ENCODE results near the gene UNC5C. TPM values are rescaled to one million over a fixed set of nuclear protein-coding genes. Genes with fewer than 3 reads are reported as not detected.

UNC5C gene
- polyA plus RNA-seq, 1 of the 3 experiments (the other 2 are of a cell fraction), result 3.3 TPM

DNA sequence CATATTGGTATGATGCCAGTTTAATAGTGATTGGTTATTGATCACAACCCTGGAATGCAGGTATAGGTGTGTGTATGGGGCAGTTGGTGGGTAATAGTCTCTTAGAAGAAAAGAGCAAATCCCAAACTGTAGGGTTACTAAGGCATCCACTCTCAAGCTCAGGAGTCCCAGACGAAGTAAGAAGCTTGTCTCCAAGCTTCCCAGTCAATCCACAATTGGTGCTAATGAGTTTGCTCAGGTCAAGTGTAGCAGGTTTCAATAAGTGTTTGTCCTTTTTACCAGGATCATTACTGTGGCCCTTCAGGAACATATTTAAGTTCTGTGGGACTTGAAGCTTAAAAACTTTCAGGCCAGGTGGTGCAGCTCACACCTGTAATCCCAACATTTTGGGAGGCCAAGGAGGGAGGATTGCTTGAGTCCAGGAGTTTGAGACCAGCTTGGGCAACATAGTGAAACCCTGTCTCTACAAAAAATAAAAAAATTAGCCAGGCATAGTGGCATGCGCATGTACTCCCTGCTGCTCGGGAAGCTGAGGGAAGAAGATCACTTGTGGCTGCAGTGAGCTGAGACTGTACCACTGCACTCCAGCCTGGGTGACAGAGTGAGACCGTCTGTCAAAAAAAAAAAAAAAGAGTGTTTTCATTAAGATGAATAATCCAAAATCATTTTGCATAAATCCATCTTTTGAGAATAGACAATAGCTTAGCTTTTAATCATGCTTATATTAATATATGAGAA lies 166.8 kb downstream of the UNC5C start:
- no peak overlapping the region for H3K4me3 ChIP-seq (ENCODE audit: low read depth in 2 of 2, low read length in 1 of 2)
- TF ChIP-seq NFIC (IDR thresholded peaks at IDR 0.05; ENCODE audit: borderline replicate concordance) (no peak), SMC3 (IDR thresholded peaks at IDR 0.05; ENCODE audit: low read depth, low read length) (no peak), RFX5 (IDR thresholded peaks at IDR 0.05; ENCODE audit: low read length) (no peak), GATA2 (CRISPR knock-in tag; IDR thresholded peaks at IDR 0.05) (no peak), EP300 (IDR thresholded peaks at IDR 0.05; ENCODE audit: borderline replicate concordance in 1 of 2, low read depth in 1 of 2, low read length in 1 of 2) (no peak), ELF1 (IDR thresholded peaks at IDR 0.05) (no peak), RAD21 (IDR thresholded peaks at IDR 0.05; ENCODE audit: low read length) (no peak), TAF1 (IDR thresholded peaks at IDR 0.05; ENCODE audit: borderline replicate concordance, low read depth, low read length) (no peak), FOXJ3 (CRISPR knock-in tag; IDR thresholded peaks at IDR 0.05) (no peak), TEAD4 (IDR thresholded peaks at IDR 0.05; ENCODE audit: borderline replicate concordance, insufficient read depth) (no peak), NRF1 (IDR thresholded peaks at IDR 0.05; ENCODE audit: low read depth, low read length) (no peak), RCOR1 (IDR thresholded peaks at IDR 0.05; ENCODE audit: low read length) (no peak), CHD2 (IDR thresholded peaks at IDR 0.05; ENCODE audit: low read length, partially characterized antibody) (no peak), JUND (IDR thresholded peaks at IDR 0.05) (no peak), USF1 (IDR thresholded peaks at IDR 0.05; ENCODE audit: borderline replicate concordance, low read depth) (no peak), RXRA (IDR thresholded peaks at IDR 0.05; ENCODE audit: borderline replicate concordance, low read depth) (no peak), POLR2AphosphoS5 (IDR thresholded peaks at IDR 0.05; ENCODE audit: low read depth, low read length) (no peak), MAX (IDR thresholded peaks at IDR 0.05; ENCODE audit: low read depth) (no peak), YY1 (IDR thresholded peaks at IDR 0.05; ENCODE audit: low read depth) (no peak)
- TF ChIP-seq, protein P1, sequence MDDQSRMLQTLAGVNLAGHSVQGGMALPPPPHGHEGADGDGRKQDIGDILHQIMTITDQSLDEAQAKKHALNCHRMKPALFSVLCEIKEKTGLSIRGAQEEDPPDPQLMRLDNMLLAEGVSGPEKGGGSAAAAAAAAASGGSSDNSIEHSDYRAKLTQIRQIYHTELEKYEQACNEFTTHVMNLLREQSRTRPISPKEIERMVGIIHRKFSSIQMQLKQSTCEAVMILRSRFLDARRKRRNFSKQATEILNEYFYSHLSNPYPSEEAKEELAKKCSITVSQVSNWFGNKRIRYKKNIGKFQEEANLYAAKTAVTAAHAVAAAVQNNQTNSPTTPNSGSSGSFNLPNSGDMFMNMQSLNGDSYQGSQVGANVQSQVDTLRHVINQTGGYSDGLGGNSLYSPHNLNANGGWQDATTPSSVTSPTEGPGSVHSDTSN (IDR thresholded peaks at IDR 0.05), result no peak
- no peak overlapping the region for H3K9ac ChIP-seq
- WGBS (ENCODE audit: low lambda C conversion rate), result 87% methylated on average over 4 of the region's 4 CpGs
- ChIA-PET POLR2A (interaction anchor here (0.6 kb wide), 1 partner anchor 966 kb away, joined by 3 read pairs; no protein-coding TSS in a partner anchor), CTCF (interaction anchor here (0.6 to 1.5 kb wide), 3 partner anchors 19 to 162 kb away, joined by 3 to 5 read pairs (median 3); no protein-coding TSS in a partner anchor)
- no peak for DNase-seq
- H3K9me2 ChIP-seq, result no peaks in the 10 kb centered on the region
- H3K36me3 ChIP-seq (replicated peaks in 1 of 2; ENCODE audit: control insufficient read depth in 1 of 2, insufficient read depth in 2 of 2, low read length in 1 of 2), result peaks cover 0 to 7% of the 10 kb centered on the region in 2 experiments
- no peaks in the 10 kb centered on the region for H4K20me1 ChIP-seq (ENCODE audit: insufficient read depth)
- no peaks in the 10 kb centered on the region for H3F3A ChIP-seq (replicated peaks; ENCODE audit: insufficient read depth)
- no peaks in the 10 kb centered on the region for H3K79me2 ChIP-seq (ENCODE audit: insufficient read depth)
- H3K9me3 ChIP-seq, result no peaks in the 10 kb centered on the region
- no peaks in the 10 kb centered on the region for H3K27me3 ChIP-seq (ENCODE audit: insufficient read depth)
- H2AFZ ChIP-seq (ENCODE audit: low read depth), result no peak overlapping the region
- no peak overlapping the region for H3K27ac ChIP-seq (ENCODE audit: low read depth in 2 of 2, low read length in 1 of 2)
- H3K4me1 ChIP-seq (ENCODE audit: control insufficient read depth in 1 of 2, insufficient read depth in 2 of 2, low read depth in 1 of 2, low read length in 1 of 2), result peaks cover 0 to 6% of the 10 kb centered on the region in 2 experiments; a peak in 2 of 4 replicates
- no peak overlapping the region for H3K4me2 ChIP-seq
